Endothelial cell of umbilical vein (primary cell): ENCODE measurements around the gene CALU.

ENCODE experiments used
- CTCF ChIP-seq, 2 donors: IDR thresholded peaks; 1 replicate in 1 of 2; 2 replicates in 1 of 2; pipeline ENCODE4 v1.5.1; 2011; ENCODE audit warnings: low read length in 2 of 2, mild to moderate bottlenecking in 2 of 2, moderate library complexity in 2 of 2, control low read depth in 1 of 2, inconsistent platforms in 1 of 2, low read depth in 1 of 2; ENCODE audit not compliant: insufficient read depth in 1 of 2; ENCODE audit errors: extremely low read depth in 1 of 2
- MAX ChIP-seq: IDR thresholded peaks from 2 replicates; pipeline ENCODE4 v1.6.1; 2011; ENCODE audit not compliant: insufficient read depth, insufficient read length
- POLR2A ChIP-seq: IDR thresholded peaks from 2 replicates; pipeline ENCODE4 v1.6.1; 2012; ENCODE audit warnings: low read depth, mild to moderate bottlenecking, control low read depth, low read length
- POLR2AphosphoS5 ChIP-seq: IDR thresholded peaks from 2 replicates; pipeline ENCODE4 v1.6.1; 2012; ENCODE audit warnings: low read depth, mild to moderate bottlenecking, control low read depth, low read length, moderate library complexity; ENCODE audit not compliant: insufficient read depth

- TF ChIP-seq MAX, result no peak
- TF ChIP-seq CTCF (IDR thresholded peaks at IDR 0.05; ENCODE audit: extremely low read depth in 1 of 2, insufficient read depth in 1 of 2, low read depth in 1 of 2, low read length in 2 of 2), result no peak
- TF ChIP-seq POLR2AphosphoS5, result no peak
- TF ChIP-seq POLR2A, result no peak
These were observed 11.9 kb upstream of the CALU start for GRCh38 chr7:128727239-128727638.
